ENCODE measurements around the gene PRTG. TPM values are rescaled to one million over a fixed set of nuclear protein-coding genes. Genes with fewer than 3 reads are reported as not detected.

The PRTG gene
- total and polyA plus RNA-seq, 7 experiments from 2014 or later: not detected

DNA sequence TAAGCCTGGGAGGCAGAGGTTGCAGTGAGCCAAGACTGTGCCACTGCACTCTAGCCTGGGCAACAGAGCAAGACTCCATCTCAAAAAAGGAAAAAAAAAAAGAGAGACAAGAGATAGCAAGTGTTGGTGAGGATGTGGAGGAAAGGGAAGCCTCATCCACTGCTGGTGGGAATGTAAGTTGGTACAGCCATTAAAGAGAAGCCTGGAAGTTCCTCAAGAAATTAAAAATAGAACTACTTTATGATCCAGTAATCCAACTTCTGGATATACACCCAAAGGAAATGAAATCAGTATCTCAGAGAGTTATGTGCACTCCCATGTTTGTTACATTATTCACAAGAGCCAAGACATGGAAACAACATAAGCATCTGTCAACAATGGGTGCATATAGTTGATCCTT, 169.7 kb downstream of the PRTG start:
- Mint-ChIP-seq H3K4me3 (no peak overlapping the region), H3K36me3 (no peaks in the 10 kb centered on the region)

DNA sequence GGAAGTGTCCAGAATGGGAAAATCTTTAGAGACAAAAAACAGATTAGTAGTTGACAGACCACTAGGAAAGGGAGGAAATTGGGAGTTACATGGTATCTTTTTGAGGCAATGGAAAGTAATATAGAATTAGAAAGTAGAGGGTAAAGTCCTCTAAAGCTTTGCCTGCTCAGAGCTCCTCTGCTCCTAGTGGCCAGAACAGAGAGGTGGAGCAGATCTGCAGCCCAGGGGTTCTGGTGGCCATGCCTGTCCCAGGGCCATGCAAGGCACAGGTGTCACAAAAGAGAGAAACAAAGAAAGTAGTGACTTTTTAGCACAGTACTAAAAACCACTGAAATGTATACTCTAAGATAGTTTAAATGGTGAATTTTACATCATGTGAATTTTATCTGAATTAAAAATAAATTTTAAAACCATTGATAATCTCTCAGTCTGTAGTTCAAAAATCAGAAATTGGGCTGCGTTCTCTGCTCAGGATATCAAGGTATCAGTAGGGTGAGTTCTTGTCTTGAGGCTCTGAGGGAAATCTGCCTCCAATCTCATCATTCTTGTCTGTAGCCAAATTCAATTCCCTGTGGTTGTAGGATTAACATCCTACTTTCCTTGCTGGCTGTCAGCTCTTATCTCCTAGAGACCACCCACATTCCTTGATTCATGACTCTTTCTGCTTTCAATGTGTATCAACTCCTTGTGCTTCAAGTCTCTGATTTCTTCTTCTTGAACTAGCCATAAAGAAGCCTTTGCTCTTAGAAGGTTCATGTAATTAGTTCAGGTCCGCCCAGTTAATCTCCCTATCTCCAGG, 178.4 kb downstream of the PRTG start:
- CTCF ChIA-PET: no interaction called here
- no peak overlapping the region for H3K4me3 Mint-ChIP-seq

More for the DNA sequence above, 169.7 kb downstream of the PRTG start:
- Mint-ChIP-seq H3K27ac (no peak overlapping the region), H3K27me3 (peaks cover 21 to 63% (median 41%) of the 10 kb centered on the region in 5 donors), H3K9me3 (peaks cover 0 to 10% (median 2%) of the 10 kb centered on the region in 11 donors), H3K4me1 (no peaks in the 10 kb centered on the region)
- no peak for ATAC-seq
- DNase-seq: no peak
- Histone ChIP-seq H3K36me3 (ENCODE audit: control insufficient read depth in 2 of 3, insufficient read depth in 3 of 3, low read length in 3 of 3) (no peaks in the 10 kb centered on the region), H3K4me3 (ENCODE audit: low read length) (no peak overlapping the region), H3K27me3 (ENCODE audit: control insufficient read depth in 2 of 2, insufficient read depth in 2 of 2, low read length in 2 of 2) (no peaks in the 10 kb centered on the region), H3K9me3 (ENCODE audit: control insufficient read depth in 2 of 3, low read length in 3 of 3) (no peaks in the 10 kb centered on the region), H3K4me1 (ENCODE audit: control insufficient read depth in 2 of 2, insufficient read depth in 2 of 2, low read length in 2 of 2) (no peaks in the 10 kb centered on the region), H3K27ac (ENCODE audit: low read depth, low read length) (no peak overlapping the region)
- ChIA-PET CTCF (no interaction called here), POLR2A (no interaction called here)
- intact Hi-C loops (cut with micrococcal nuclease): no loop called here

DNA sequence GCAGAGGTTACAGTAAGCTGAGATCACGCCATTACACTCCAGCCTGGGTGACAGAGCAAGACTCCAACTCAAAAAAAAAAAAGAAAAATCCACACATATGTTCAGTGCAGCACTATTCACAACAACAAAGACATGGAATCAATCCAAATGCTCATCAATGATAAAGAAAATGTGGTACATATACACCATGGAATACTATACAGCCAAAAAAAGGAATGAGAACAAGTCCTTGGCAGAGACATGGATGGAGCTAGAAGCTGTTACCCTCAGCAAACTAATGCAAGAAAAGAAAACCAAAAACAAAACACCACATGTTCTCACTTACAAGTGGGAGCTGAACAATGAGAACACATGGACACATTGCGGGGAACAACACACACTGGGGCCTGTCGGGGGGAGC, 180.4 kb downstream of the PRTG start:
- peaks cover 2 to 18% (median 6%) of the 10 kb centered on the region in 5 donors for H3K27me3 Mint-ChIP-seq
- ATAC-seq (no peak), DNase-seq (no peak)
- no peaks in the 10 kb centered on the region for H3K9me3 ChIP-seq (ENCODE audit: control insufficient read depth in 2 of 3, low read length in 3 of 3)
- no peak overlapping the region for H3K4me3 Mint-ChIP-seq
- H3K36me3 ChIP-seq (ENCODE audit: control insufficient read depth in 2 of 3, insufficient read depth in 3 of 3, low read length in 3 of 3): no peaks in the 10 kb centered on the region
- H3K27me3 ChIP-seq (ENCODE audit: control insufficient read depth in 2 of 2, insufficient read depth in 2 of 2, low read length in 2 of 2): no peaks in the 10 kb centered on the region
- H3K27ac Mint-ChIP-seq: no peak overlapping the region
- H3K4me3 ChIP-seq (ENCODE audit: low read length): no peak overlapping the region
- H3K36me3 Mint-ChIP-seq: peaks cover 0 to 4% (median 0%) of the 10 kb centered on the region in 5 donors
- peaks cover 0 to 36% (median 9%) of the 10 kb centered on the region in 11 donors for H3K9me3 Mint-ChIP-seq
- peaks cover 0 to 1% (median 0%) of the 10 kb centered on the region in 7 donors for H3K4me1 Mint-ChIP-seq
- no peaks in the 10 kb centered on the region for H3K4me1 ChIP-seq (ENCODE audit: control insufficient read depth in 2 of 2, insufficient read depth in 2 of 2, low read length in 2 of 2)
- no peak overlapping the region for H3K27ac ChIP-seq (ENCODE audit: low read depth, low read length)
- POLR2A ChIA-PET: no interaction called here
- CTCF ChIA-PET: no interaction called here
- intact Hi-C loops (cut with micrococcal nuclease): no loop called here

More for the DNA sequence above, 178.4 kb downstream of the PRTG start:
- Mint-ChIP-seq H3K27me3 (peaks cover 8 to 27% (median 14%) of the 10 kb centered on the region in 5 donors), H3K27ac (no peak overlapping the region), H3K4me1 (peaks cover 0 to 1% (median 0%) of the 10 kb centered on the region in 7 donors), H3K9me3 (peaks cover 0 to 36% (median 10%) of the 10 kb centered on the region in 11 donors), H3K36me3 (peaks cover 0 to 4% (median 0%) of the 10 kb centered on the region in 5 donors)
- Histone ChIP-seq H3K9me3 (ENCODE audit: control insufficient read depth in 2 of 3, low read length in 3 of 3) (no peaks in the 10 kb centered on the region), H3K36me3 (ENCODE audit: control insufficient read depth in 2 of 3, insufficient read depth in 3 of 3, low read length in 3 of 3) (no peaks in the 10 kb centered on the region), H3K4me3 (ENCODE audit: low read length) (no peak overlapping the region), H3K4me1 (ENCODE audit: control insufficient read depth in 2 of 2, insufficient read depth in 2 of 2, low read length in 2 of 2) (no peaks in the 10 kb centered on the region), H3K27me3 (ENCODE audit: control insufficient read depth in 2 of 2, insufficient read depth in 2 of 2, low read length in 2 of 2) (no peaks in the 10 kb centered on the region), H3K27ac (ENCODE audit: low read depth, low read length) (no peak overlapping the region)
- POLR2A ChIA-PET: no interaction called here
- DNase-seq (no peak), ATAC-seq (no peak)
- intact Hi-C loops (cut with micrococcal nuclease): no loop called here

Other genes starting within 250 kb of the PRTG start
- 1 to 10 TPM in 2 of 5 experiments, under 1 TPM in 2, not detected in 1; 0.27 to 1.3 (median 0.82) TPM for gene DNAAF4, start 234.9 kb downstream of the PRTG start, total RNA-seq
- gene DNAAF4, start 234.9 kb downstream of the PRTG start, polyA plus RNA-seq: under 1 TPM in 1 of 2 donors, not detected in 1; 0.50 TPM
- gene PYGO1, start 154.8 kb downstream of the PRTG start, total RNA-seq: not detected
- not detected for gene PYGO1, start 154.8 kb downstream of the PRTG start, polyA plus RNA-seq